Karpas-422 (cell line): ENCODE data around the gene CLMN. TPM values are rescaled to one million over a fixed set of nuclear protein-coding genes. Genes with fewer than 3 reads are reported as not detected.

Source experiments
- small RNA-seq: library from RNA; depleted of rRNA; stranded (forward); fragments of <200 nt; gene quantifications from one replicate; pipeline ENCODE3, GENCODE V24; 2014
- total RNA-seq: library from RNA; depleted of rRNA; stranded (reverse); fragments of >200 nt; shearing (Covaris generic); gene quantifications from 2 replicates; pipeline ENCODE4 v1.2.3, GENCODE V29; 2014; ENCODE audit warnings: low replicate concordance; rRNA removed

The CLMN gene
- total RNA-seq, 1 experiment from 2014 or later, result 56.1 TPM

Small RNAs within 50 kb of the gene (small RNA-seq; reads per million reads assigned to genes)
- 0.71 reads per million, percentile 20 among the genes with 10 or more reads in this experiment for gene MIR3173

Other genes with a start within 250 kb of the CLMN start
- 117 and 314 TPM in 2 replicates for gene DICER1, start 162.4 kb downstream of the CLMN start, total RNA-seq
- 1.8 and 3.3 TPM in 2 replicates for gene SYNE3, start 196.7 kb upstream of the CLMN start, total RNA-seq
- gene GLRX5, start 215.1 kb upstream of the CLMN start, total RNA-seq, result 69.7 and 74.6 TPM in 2 replicates